Measurements from ENCODE around the gene RBBP8. TPM values are rescaled to one million over a fixed set of nuclear protein-coding genes. Genes with fewer than 3 reads are reported as not detected.
A peak's percentile ranks its signal among the peaks of the same experiment; 100 is the strongest.

RBBP8 gene
- total RNA-seq, 8 experiments from 2014 or later = 15.6 to 32.3 (median 21.2) TPM

- in situ Hi-C loops (cut with MboI; ENCODE audit: low pct_unique_long_range_greater_than_20kb in 2 of 9, low sequenced_read_pairs in 9 of 9, unreplicated experiment in 9 of 9) = no loop called here
- H3K27ac ChIP-seq = no peak overlapping the region
- no peaks in the 10 kb centered on the region for H3K4me1 ChIP-seq (replicated peaks in 1 of 2)
- H3K4me3 ChIP-seq = no peak overlapping the region
- ATAC-seq (replicated peaks in 6 of 8) = no peak
- 88 to 100% (median 100%) methylated on average over 1 to 2 of the region's 2 CpGs; no CpG with 5 or more reads in 7 of the 10 experiments for WGBS, 10 experiments
Measured at GRCh38 chr18:22924589-22924988, 8.5 kb upstream of the RBBP8 start.

- no peak for ATAC-seq (replicated peaks in 6 of 8)
- WGBS, 10 experiments = 55 to 100% (median 83%) methylated on average over 1 to 4 of the region's 4 CpGs
- Histone ChIP-seq H3K27ac (no peak overlapping the region), H3K4me3 (no peak overlapping the region), H3K4me1 (replicated peaks in 1 of 2) (no peaks in the 10 kb centered on the region)
- in situ Hi-C loops (cut with MboI; ENCODE audit: low pct_unique_long_range_greater_than_20kb in 2 of 9, low sequenced_read_pairs in 9 of 9, unreplicated experiment in 9 of 9) = no loop called here
Measured at GRCh38 chr18:22926454-22926853, 6.7 kb upstream of the RBBP8 start.

GRCh38 chr18:22928339-22928738 lies 4.8 kb upstream of the RBBP8 start:
- Histone ChIP-seq H3K4me3 (no peak overlapping the region), H3K27ac (no peak overlapping the region), H3K4me1 (replicated peaks in 1 of 2) (no peaks in the 10 kb centered on the region)
- in situ Hi-C loops (cut with MboI; ENCODE audit: low pct_unique_long_range_greater_than_20kb in 2 of 9, low sequenced_read_pairs in 9 of 9, unreplicated experiment in 9 of 9) = no loop called here
- ATAC-seq (replicated peaks in 6 of 8) = no peak
- 91 to 100% (median 94%) methylated on average over 1 to 3 of the region's 3 CpGs; no CpG with 5 or more reads in 4 of the 10 experiments for WGBS, 10 experiments

- H3K27ac ChIP-seq = no peak overlapping the region
- H3K4me1 ChIP-seq (replicated peaks in 1 of 2) = peaks cover 0 to 4% of the 10 kb centered on the region in 2 donors
- WGBS, 10 experiments = 31 to 100% (median 74%) methylated on average over 1 to 2 of the region's 2 CpGs; no CpG with 5 or more reads in 2 of the 10 experiments
- no peak overlapping the region for H3K4me3 ChIP-seq
- peak in 3 of 8 experiments; percentile 7 to 10 (median 10) for ATAC-seq (replicated peaks in 6 of 8)
- in situ Hi-C loops (cut with MboI; ENCODE audit: low pct_unique_long_range_greater_than_20kb in 2 of 9, low sequenced_read_pairs in 9 of 9, unreplicated experiment in 9 of 9) = no loop called here
Measured at GRCh38 chr18:22930089-22930713, 2.9 kb upstream of the RBBP8 start.

- Histone ChIP-seq H3K4me1 (replicated peaks in 1 of 2) (peaks cover 0 to 4% of the 10 kb centered on the region in 2 donors), H3K27ac (peak overlapping the region in 1 of 2 donors; percentile 65), H3K4me3 (peak overlapping the region; percentile 70 to 93 (median 85))
- in situ Hi-C loops (cut with MboI; ENCODE audit: low pct_unique_long_range_greater_than_20kb in 2 of 9, low sequenced_read_pairs in 9 of 9, unreplicated experiment in 9 of 9) = no loop called here
- 0 to 26% (median 2%) methylated on average over 3 to 12 of the region's 17 CpGs; no CpG with 5 or more reads in 2 of the 10 experiments for WGBS, 10 experiments
- peak in 2 of 8 experiments; percentile 43 to 45 for ATAC-seq (replicated peaks in 6 of 8)
Measured at GRCh38 chr18:22932885-22933205, 283 bp upstream of the RBBP8 start.

- Histone ChIP-seq H3K27ac (no peak overlapping the region), H3K4me1 (replicated peaks in 1 of 2) (peaks cover 0 to 4% of the 10 kb centered on the region in 2 donors), H3K4me3 (peak overlapping the region; percentile 70 to 93 (median 85))
- ATAC-seq (replicated peaks in 6 of 8) = peak in 5 of 8 experiments; percentile 3 to 21 (median 6)
- in situ Hi-C loops (cut with MboI; ENCODE audit: low pct_unique_long_range_greater_than_20kb in 2 of 9, low sequenced_read_pairs in 9 of 9, unreplicated experiment in 9 of 9) = no loop called here
- 1 to 26% (median 7%) methylated on average over 3 to 15 of the region's 16 CpGs for WGBS, 10 experiments
Measured at GRCh38 chr18:22933966-22934423, 867 bp downstream of the RBBP8 start.

- Histone ChIP-seq H3K4me3 (peak overlapping the region in 4 of 5 donors; percentile 83 to 93 (median 87)), H3K27ac (no peak overlapping the region), H3K4me1 (replicated peaks in 1 of 2) (peaks cover 0 to 4% of the 10 kb centered on the region in 2 donors)
- 86 to 100% (median 100%) methylated on average over 1 of the region's 1 CpG; no CpG with 5 or more reads in 6 of the 10 experiments for WGBS, 10 experiments
- ATAC-seq (replicated peaks in 6 of 8) = no peak
- in situ Hi-C loops (cut with MboI; ENCODE audit: low pct_unique_long_range_greater_than_20kb in 2 of 9, low sequenced_read_pairs in 9 of 9, unreplicated experiment in 9 of 9) = no loop called here
Measured at GRCh38 chr18:22934789-22935188, 1.7 kb downstream of the RBBP8 start.

- WGBS, 10 experiments = 0 to 100% (median 29%) methylated on average over 1 of the region's 1 CpG; no CpG with 5 or more reads in 3 of the 10 experiments
- ATAC-seq (replicated peaks in 6 of 8) = no peak
- H3K4me3 ChIP-seq = no peak overlapping the region
- in situ Hi-C loops (cut with MboI; ENCODE audit: low pct_unique_long_range_greater_than_20kb in 2 of 9, low sequenced_read_pairs in 9 of 9, unreplicated experiment in 9 of 9) = no loop called here
- H3K4me1 ChIP-seq (replicated peaks in 1 of 2) = peaks cover 0 to 4% of the 10 kb centered on the region in 2 donors
- no peak overlapping the region for H3K27ac ChIP-seq
Measured at GRCh38 chr18:22935431-22935830, 2.3 kb downstream of the RBBP8 start.

- H3K4me1 ChIP-seq (replicated peaks in 1 of 2) = peaks cover 0 to 4% of the 10 kb centered on the region in 2 donors
- WGBS, 10 experiments = 33 to 100% (median 93%) methylated on average over 1 to 2 of the region's 2 CpGs; no CpG with 5 or more reads in 2 of the 10 experiments
- no peak overlapping the region for H3K27ac ChIP-seq
- in situ Hi-C loops (cut with MboI; ENCODE audit: low pct_unique_long_range_greater_than_20kb in 2 of 9, low sequenced_read_pairs in 9 of 9, unreplicated experiment in 9 of 9) = no loop called here
- no peak overlapping the region for H3K4me3 ChIP-seq
- ATAC-seq (replicated peaks in 6 of 8) = no peak
Measured at GRCh38 chr18:22936515-22936914, 3.4 kb downstream of the RBBP8 start.

GRCh38 chr18:22939649-22940048 lies 6.5 kb downstream of the RBBP8 start:
- in situ Hi-C loops (cut with MboI; ENCODE audit: low pct_unique_long_range_greater_than_20kb in 2 of 9, low sequenced_read_pairs in 9 of 9, unreplicated experiment in 9 of 9) = no loop called here
- Histone ChIP-seq H3K4me3 (no peak overlapping the region), H3K27ac (no peak overlapping the region), H3K4me1 (replicated peaks in 1 of 2) (peaks cover 0 to under 1% of the 10 kb centered on the region in 2 donors)
- ATAC-seq (replicated peaks in 6 of 8) = no peak

- WGBS, 10 experiments = 67 to 100% (median 100%) methylated on average over 1 to 2 of the region's 2 CpGs; no CpG with 5 or more reads in 1 of the 10 experiments
- H3K4me1 ChIP-seq (replicated peaks in 1 of 2) = no peaks in the 10 kb centered on the region
- no peak overlapping the region for H3K4me3 ChIP-seq
- no peak for ATAC-seq (replicated peaks in 6 of 8)
- in situ Hi-C loops (cut with MboI; ENCODE audit: low pct_unique_long_range_greater_than_20kb in 2 of 9, low sequenced_read_pairs in 9 of 9, unreplicated experiment in 9 of 9) = no loop called here
- no peak overlapping the region for H3K27ac ChIP-seq
Measured at GRCh38 chr18:22943847-22944246, 10.7 kb downstream of the RBBP8 start.

- no peak overlapping the region for H3K4me3 ChIP-seq
- ATAC-seq (replicated peaks in 6 of 8) = peak in 1 of 8 experiments; percentile 12
- WGBS, 10 experiments = 40 to 100% (median 87%) methylated on average over 1 to 2 of the region's 2 CpGs; no CpG with 5 or more reads in 2 of the 10 experiments
- in situ Hi-C loops (cut with MboI; ENCODE audit: low pct_unique_long_range_greater_than_20kb in 2 of 9, low sequenced_read_pairs in 9 of 9, unreplicated experiment in 9 of 9) = no loop called here
- no peak overlapping the region for H3K27ac ChIP-seq
- H3K4me1 ChIP-seq (replicated peaks in 1 of 2) = no peaks in the 10 kb centered on the region
Measured at GRCh38 chr18:22946217-22946616, 13.1 kb downstream of the RBBP8 start.

- ATAC-seq (replicated peaks in 6 of 8) = no peak
- WGBS, 10 experiments = 0 to 78% (median 31%) methylated on average over 1 to 2 of the region's 2 CpGs
- H3K4me3 ChIP-seq = no peak overlapping the region
- H3K4me1 ChIP-seq (replicated peaks in 1 of 2) = no peaks in the 10 kb centered on the region
- in situ Hi-C loops (cut with MboI; ENCODE audit: low pct_unique_long_range_greater_than_20kb in 2 of 9, low sequenced_read_pairs in 9 of 9, unreplicated experiment in 9 of 9) = no loop called here
- H3K27ac ChIP-seq = no peak overlapping the region
Measured at GRCh38 chr18:22946846-22947245, 13.7 kb downstream of the RBBP8 start.

- no peak overlapping the region for H3K4me3 ChIP-seq
- WGBS, 10 experiments = 71 to 100% (median 87%) methylated on average over 1 of the region's 1 CpG
- ATAC-seq (replicated peaks in 6 of 8) = no peak
- no peak overlapping the region for H3K27ac ChIP-seq
- in situ Hi-C loops (cut with MboI; ENCODE audit: low pct_unique_long_range_greater_than_20kb in 2 of 9, low sequenced_read_pairs in 9 of 9, unreplicated experiment in 9 of 9) = no loop called here
- no peaks in the 10 kb centered on the region for H3K4me1 ChIP-seq (replicated peaks in 1 of 2)
Measured at GRCh38 chr18:22951823-22952222, 18.7 kb downstream of the RBBP8 start.
